Body of pancreas (tissue), 4 donors: ENCODE data around the gene NDFIP2. TPM values are rescaled to one million over a fixed set of nuclear protein-coding genes. Genes with fewer than 3 reads are reported as not detected.

Source experiments
- ATAC-seq: fragments of 150-250 bp; one replicate; pipeline ENCODE4 v1.9.1; 2016
- DNase-seq, 4 donors: peaks; one replicate each; pipeline ENCODE4 v3.0.0-alpha.2; 2019
- H3K27ac ChIP-seq, 4 donors: fragments of 200-600 bp; sonication (generic); 1 replicate in 3 of 4; 2 replicates in 1 of 4; pipeline versions ENCODE4 v1.5.1 to v1.6.1; 2016 to 2019; ENCODE audit warnings: mild to moderate bottlenecking in 1 of 4, mixed read lengths in 1 of 4, moderate library complexity in 1 of 4
- H3K27me3 ChIP-seq, 2 donors: fragments of 200-600 bp; sonication (generic); one replicate each; pipeline ENCODE4 v1.6.0; 2016; ENCODE audit warnings: mild to moderate bottlenecking in 1 of 2
- H3K36me3 ChIP-seq, 2 donors: fragments of 200-600 bp; sonication (generic); replicated peaks in 1 of 2; 2 replicates each; pipeline ENCODE4 v1.5.1; 2016; ENCODE audit warnings: low read depth in 2 of 2; ENCODE audit not compliant: insufficient read depth in 1 of 2
- H3K4me1 ChIP-seq: fragments of 200-600 bp; sonication (generic); one replicate; pipeline ENCODE4 v1.6.0; 2016
- H3K4me3 ChIP-seq, 2 donors: fragments of 200-600 bp; sonication (generic); 1 replicate in 1 of 2; 2 replicates in 1 of 2; pipeline ENCODE4 v1.5.1; 2016 to 2019
- H3K9me3 ChIP-seq, 3 donors: fragments of 200-600 bp; sonication (generic); 1 replicate in 2 of 3; 2 replicates in 1 of 3; pipeline ENCODE4 v1.5.1; 2016
- POLR2A ChIP-seq, 3 donors: fragments of 450-650 bp; IDR thresholded peaks; one replicate each; pipeline ENCODE4 v1.6.1; 2016; ENCODE audit warnings: antibody characterized with exemption in 3 of 3, mild to moderate bottlenecking in 2 of 3
- WGBS, 2 donors: methylation state at CpG; one replicate each; pipeline ENCODE4 v1.1.5; 2017; 5-methylcytosine and 5-hydroxymethylcytosine counted together
- intact Hi-C: fragments of 100-400 bp; cut with DNase I; formaldehyde crosslinking; loops from one replicate; pipeline ENCODE4 v1.15.1; 2023
- total RNA-seq, 2 donors: library from RNA; depleted of rRNA; stranded (reverse); fragments of >200 nt; gene quantifications; one replicate each; pipeline ENCODE4 v1.1.0, GENCODE V29; 2016
- TF ChIP-seq, protein P1 (sequence below), 7 experiments: fragments of 450-650 bp in 4 of 7; fragments of 200-600 bp in 3 of 7; sonication (generic) in 3 of 7; IDR thresholded peaks; one replicate each; pipeline ENCODE4 v1.5.1; 2016 to 2019; ENCODE audit warnings: antibody characterized with exemption in 7 of 7

NDFIP2 gene
- total RNA-seq, 2 donors from 2014 or later = 16.8 to 18.9 TPM

DNA sequence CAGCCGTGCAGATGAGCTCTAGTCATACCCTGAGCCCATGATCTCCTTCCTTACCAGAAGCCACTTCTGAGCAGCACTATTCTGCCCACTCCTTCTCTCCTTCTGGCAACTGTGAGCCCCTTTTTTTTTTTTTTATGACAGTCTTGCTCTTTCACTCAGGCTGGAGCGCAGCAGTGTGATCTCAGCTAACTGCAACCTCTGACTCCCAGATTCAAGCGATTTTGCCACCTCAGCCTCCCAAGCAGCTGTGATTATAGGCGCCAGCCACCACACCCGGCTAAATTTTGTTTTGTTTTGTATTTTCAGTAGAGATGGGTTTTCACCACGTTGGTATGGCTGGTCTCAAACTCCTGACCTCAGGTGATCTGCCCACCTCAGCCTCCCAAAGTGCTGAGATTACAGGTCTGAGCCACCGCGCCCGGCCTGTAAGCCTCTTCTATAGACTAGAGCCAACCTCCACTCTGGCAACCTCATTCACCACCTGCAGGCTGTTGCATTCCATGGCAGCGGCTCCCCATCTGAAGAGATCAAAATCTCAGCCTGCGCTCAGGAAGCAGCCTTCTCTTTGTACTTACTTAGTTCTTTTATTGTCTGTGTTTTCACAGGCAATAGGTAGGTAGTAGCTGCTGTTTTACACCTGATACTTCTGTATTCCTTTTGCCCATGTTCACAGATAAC is 34.8 kb upstream of the NDFIP2 start:
- Histone ChIP-seq H3K4me1 (peaks cover 6% of the 10 kb centered on the region), H3K36me3 (no peaks in the 10 kb centered on the region), H3K27ac (no peak overlapping the region), H3K9me3 (no peaks in the 10 kb centered on the region), H3K27me3 (no peaks in the 10 kb centered on the region), H3K4me3 (no peak overlapping the region)
- DNase-seq (no peak), ATAC-seq (no peak)
- intact Hi-C loops = no loop called here
- WGBS, 2 donors = 86 to 87% methylated on average over 11 of the region's 11 CpGs
- no peak for TF ChIP-seq POLR2A (IDR thresholded peaks at IDR 0.05)
- TF ChIP-seq, protein P1, sequence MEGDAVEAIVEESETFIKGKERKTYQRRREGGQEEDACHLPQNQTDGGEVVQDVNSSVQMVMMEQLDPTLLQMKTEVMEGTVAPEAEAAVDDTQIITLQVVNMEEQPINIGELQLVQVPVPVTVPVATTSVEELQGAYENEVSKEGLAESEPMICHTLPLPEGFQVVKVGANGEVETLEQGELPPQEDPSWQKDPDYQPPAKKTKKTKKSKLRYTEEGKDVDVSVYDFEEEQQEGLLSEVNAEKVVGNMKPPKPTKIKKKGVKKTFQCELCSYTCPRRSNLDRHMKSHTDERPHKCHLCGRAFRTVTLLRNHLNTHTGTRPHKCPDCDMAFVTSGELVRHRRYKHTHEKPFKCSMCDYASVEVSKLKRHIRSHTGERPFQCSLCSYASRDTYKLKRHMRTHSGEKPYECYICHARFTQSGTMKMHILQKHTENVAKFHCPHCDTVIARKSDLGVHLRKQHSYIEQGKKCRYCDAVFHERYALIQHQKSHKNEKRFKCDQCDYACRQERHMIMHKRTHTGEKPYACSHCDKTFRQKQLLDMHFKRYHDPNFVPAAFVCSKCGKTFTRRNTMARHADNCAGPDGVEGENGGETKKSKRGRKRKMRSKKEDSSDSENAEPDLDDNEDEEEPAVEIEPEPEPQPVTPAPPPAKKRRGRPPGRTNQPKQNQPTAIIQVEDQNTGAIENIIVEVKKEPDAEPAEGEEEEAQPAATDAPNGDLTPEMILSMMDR (IDR thresholded peaks at IDR 0.05) = no peak

DNA sequence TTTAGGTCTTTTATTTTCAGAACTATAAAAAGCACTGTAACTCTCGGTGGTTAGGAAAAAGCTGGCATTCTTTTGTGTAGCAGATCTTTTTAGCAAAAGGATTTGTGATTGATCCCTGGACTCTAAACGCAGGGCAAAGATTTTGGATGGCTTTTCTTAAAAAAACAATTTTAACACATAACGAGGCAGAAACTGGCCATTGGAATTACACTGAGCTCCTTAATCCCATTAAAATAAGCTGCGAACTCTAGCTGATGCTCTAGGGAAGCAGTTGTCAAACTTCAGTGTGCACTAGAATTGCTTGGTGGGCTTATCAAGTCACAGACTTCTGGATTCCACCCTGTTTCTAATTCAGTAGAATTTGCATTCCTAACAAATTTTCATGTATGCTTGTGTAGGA is 33.8 kb upstream of the NDFIP2 start:
- H3K4me3 ChIP-seq = no peak overlapping the region

DNA sequence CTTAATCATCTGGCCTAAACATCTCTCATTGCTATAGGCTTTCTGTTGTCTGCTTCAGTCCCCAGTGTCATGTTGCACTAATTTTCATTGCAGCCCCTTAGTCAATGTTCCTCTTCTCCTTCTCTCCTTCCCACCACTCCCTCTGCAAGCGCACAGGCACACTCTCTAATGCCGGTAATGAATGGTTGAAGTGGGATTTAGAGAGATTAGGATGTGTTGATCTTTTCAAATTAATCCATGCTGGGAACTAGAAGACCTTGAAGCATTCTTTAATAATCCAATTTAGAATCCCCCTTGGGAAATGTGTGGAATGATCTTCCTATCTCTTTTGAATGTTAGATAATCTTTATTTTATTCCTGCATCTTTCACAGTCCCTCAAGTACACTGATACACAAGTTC is 33.2 kb upstream of the NDFIP2 start:
- Histone ChIP-seq H3K27ac (no peak overlapping the region), H3K9me3 (no peaks in the 10 kb centered on the region), H3K27me3 (no peaks in the 10 kb centered on the region), H3K4me3 (no peak overlapping the region), H3K4me1 (no peaks in the 10 kb centered on the region), H3K36me3 (no peaks in the 10 kb centered on the region)
- no peak for TF ChIP-seq POLR2A (IDR thresholded peaks at IDR 0.05)
- TF ChIP-seq, protein P1 (IDR thresholded peaks at IDR 0.05) = no peak
- DNase-seq (no peak), ATAC-seq (no peak)
- intact Hi-C loops = no loop called here
- WGBS, 2 donors = 63 to 66% methylated on average over 2 of the region's 2 CpGs

More for the DNA sequence above, 33.8 kb upstream of the NDFIP2 start:
- no peaks in the 10 kb centered on the region for H3K4me1 ChIP-seq
- H3K27me3 ChIP-seq = no peaks in the 10 kb centered on the region
- DNase-seq (no peak), ATAC-seq (no peak)
- H3K36me3 ChIP-seq = no peaks in the 10 kb centered on the region
- TF ChIP-seq POLR2A (IDR thresholded peaks at IDR 0.05) = no peak
- TF ChIP-seq, protein P1 (IDR thresholded peaks at IDR 0.05) = no peak
- intact Hi-C loops = no loop called here
- WGBS, 2 donors = 69 to 86% methylated on average over 4 of the region's 4 CpGs
- H3K9me3 ChIP-seq = no peaks in the 10 kb centered on the region
- no peak overlapping the region for H3K27ac ChIP-seq

DNA sequence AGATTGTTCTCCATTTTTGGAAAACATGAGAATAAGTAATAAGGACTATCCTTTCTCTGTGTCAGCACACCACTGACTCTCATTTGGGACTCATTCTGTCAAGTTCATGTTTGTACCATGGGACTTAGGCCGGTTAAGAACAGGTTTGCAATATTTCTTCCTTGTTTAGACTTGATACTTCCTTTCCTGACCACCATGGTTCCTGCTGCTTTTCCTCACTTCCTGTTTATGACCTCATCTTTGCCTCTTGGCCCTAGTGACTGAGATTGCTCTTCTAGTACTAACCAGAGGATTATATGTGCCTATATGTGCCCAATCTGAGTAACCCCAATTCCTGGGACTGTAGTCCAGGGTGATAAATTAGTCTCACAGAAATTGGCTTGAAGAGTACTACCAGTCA is 32.5 kb upstream of the NDFIP2 start:
- Histone ChIP-seq H3K27ac (no peak overlapping the region), H3K9me3 (no peaks in the 10 kb centered on the region), H3K4me3 (no peak overlapping the region), H3K4me1 (no peaks in the 10 kb centered on the region), H3K36me3 (no peaks in the 10 kb centered on the region), H3K27me3 (no peaks in the 10 kb centered on the region)
- no peak for ATAC-seq
- TF ChIP-seq POLR2A (IDR thresholded peaks at IDR 0.05) = no peak
- TF ChIP-seq, protein P1 (IDR thresholded peaks at IDR 0.05) = no peak
- no peak for DNase-seq
- intact Hi-C loops = no loop called here
- WGBS, 2 donors = 65 to 83% methylated on average over 1 of the region's 1 CpG

DNA sequence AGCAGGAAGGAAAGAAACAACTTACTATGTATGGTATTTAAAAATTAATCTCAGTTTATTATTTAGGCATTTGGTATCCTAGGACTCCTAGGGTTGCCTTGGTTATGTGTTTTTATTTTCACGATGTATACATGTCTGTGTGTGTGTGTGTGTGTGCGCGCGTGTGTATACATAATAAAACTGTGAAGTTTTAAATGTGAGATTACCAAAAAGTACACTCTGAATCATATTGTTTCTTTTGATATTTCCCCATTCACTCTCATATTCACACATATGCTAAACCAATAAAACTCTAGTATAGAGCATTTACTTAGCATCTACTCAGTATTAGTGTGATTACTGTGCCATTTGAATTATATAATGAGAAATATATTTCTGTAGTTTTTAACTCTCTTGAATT is 30.8 kb upstream of the NDFIP2 start:
- ATAC-seq (no peak), DNase-seq (no peak)
- TF ChIP-seq POLR2A (IDR thresholded peaks at IDR 0.05) = no peak
- TF ChIP-seq, protein P1 (IDR thresholded peaks at IDR 0.05) = no peak
- Histone ChIP-seq H3K27me3 (no peaks in the 10 kb centered on the region), H3K9me3 (no peaks in the 10 kb centered on the region), H3K27ac (no peak overlapping the region), H3K4me1 (no peaks in the 10 kb centered on the region), H3K4me3 (no peak overlapping the region), H3K36me3 (no peaks in the 10 kb centered on the region)
- 86 to 94% methylated on average over 4 of the region's 4 CpGs for WGBS, 2 donors
- intact Hi-C loops = no loop called here
